GM12873 (cell line): ENCODE measurements around the gene GRAMD1B.

Source experiments
- CTCF ChIP-seq: IDR thresholded peaks from 2 replicates; pipeline ENCODE4 v1.5.1; 2012; ENCODE audit warnings: low read depth, mild to moderate bottlenecking, moderate library complexity, low read length, control low read depth; ENCODE audit not compliant: insufficient read depth; ENCODE audit errors: missing control alignments

The GRAMD1B gene

GRCh38 chr11:123388640-123389039 lies 41.4 kb upstream of the GRAMD1B start:
- no peak for TF ChIP-seq CTCF

GRCh38 chr11:123390146-123390545 lies 39.9 kb upstream of the GRAMD1B start:
- TF ChIP-seq CTCF: no peak

- TF ChIP-seq CTCF: no peak
These were observed 38.3 kb upstream of the GRAMD1B start for GRCh38 chr11:123391646-123392348.

GRCh38 chr11:123392431-123392830 lies 37.6 kb upstream of the GRAMD1B start:
- TF ChIP-seq CTCF: no peak

GRCh38 chr11:123392844-123393243 lies 37.2 kb upstream of the GRAMD1B start:
- TF ChIP-seq CTCF: no peak

GRCh38 chr11:123393312-123393927 lies 36.6 kb upstream of the GRAMD1B start:
- TF ChIP-seq CTCF: no peak

- no peak for TF ChIP-seq CTCF
These were observed 25.4 kb upstream of the GRAMD1B start for GRCh38 chr11:123404676-123405075.
